Stimulated activated CD8-positive, alpha-beta memory T cell treated with anti-CD3 and anti-CD28 coated beads, Interleukin-12 subunit alpha, Interleukin-12 subunit beta, amount 100 ng/mL, for 1 hour (primary cell): ENCODE data around the gene HIVEP2.

Source experiments
- DNase-seq: peaks from one replicate; pipeline ENCODE4 v3.0.0-alpha.2; 2020; ENCODE audit warnings: low read depth

Gene HIVEP2

DNA sequence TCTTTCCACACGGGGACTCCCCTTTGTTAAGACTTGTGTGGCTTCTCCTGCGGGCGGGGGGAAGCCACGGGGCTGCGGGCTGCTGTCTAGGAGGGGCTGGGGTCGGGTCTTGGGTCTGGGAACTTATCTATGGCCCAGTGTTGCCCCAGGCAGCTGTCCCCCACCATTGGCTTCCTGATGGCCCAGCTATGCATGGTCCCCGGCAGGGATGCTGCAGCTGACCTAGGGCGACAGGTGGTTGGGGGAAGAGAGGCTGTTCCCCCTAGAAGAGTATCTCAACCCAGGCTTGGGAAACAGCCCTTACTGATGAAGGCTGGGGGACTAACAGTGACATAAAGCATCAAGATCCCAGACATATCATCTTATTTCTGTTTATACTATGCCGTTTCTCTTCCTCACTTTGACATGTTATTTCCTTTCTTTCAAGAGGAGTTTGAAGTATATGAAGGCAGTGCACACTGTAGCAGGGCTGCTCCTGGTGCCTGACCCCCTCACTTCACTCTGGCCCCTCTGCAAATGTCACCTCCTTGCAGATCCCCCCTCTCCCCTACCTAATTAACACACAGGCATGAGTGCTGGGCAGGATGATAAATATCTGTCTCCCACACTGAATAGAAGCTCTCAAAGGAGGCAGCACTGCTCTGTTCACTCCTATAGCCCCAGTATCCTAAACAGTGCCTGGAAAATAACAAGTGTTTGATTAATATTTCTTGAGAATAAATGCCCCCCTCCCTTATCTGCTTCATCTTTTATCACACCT is 87.0 kb downstream of the HIVEP2 start:
- no peak for DNase-seq

DNA sequence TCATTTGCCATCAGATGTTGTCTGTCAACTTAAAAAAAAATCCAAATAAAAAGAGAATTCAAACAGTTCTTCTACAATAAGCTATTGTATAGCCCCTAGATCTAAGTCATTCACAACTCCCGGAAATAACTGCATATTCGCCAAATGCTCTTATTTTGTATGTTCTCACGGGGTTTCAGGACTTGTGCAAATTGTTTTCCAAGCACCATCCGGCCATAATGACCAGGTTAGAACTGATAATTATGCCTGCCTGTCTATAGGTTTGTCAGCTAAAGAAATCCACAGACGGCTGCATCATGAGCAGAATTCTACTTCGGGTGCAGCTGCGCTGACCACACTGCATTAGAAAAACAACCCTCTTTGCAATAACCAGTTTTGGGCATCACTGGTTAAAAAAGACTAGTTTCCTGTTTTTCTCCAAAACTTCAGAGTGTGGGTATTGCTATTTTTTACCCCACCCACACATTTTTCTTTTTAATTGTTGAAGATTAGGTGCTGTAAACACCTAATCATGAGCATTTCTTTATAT is 87.7 kb downstream of the HIVEP2 start:
- DNase-seq: no peak

DNA sequence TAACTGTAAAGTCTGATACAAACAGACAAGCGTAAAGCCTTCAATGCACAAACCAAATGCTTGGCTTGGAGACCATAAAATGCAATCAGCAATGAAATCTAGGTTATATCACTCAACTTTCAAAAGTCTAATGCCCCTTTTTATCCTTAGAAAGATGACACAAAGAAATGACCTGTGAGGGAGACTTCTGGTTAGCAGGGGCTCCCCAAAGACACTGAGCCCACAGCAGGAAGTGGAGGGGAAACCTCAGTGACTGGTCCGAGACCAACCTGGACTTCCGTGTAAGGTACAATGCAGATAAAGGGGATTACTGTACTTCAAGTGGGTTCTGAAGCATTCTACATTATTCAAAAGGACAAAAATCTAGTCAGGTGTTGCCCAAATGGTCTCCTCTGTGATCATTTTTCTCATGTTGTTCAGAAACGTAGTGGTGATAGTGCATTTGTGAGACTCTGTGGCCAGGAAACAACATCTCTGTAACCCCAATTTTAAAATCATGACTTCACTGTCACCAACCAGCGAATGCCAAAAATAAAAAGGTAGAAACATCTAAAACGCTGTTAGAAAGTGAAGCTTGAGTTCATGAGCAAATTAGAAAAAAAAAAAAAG is 88.2 kb downstream of the HIVEP2 start:
- no peak for DNase-seq

DNA sequence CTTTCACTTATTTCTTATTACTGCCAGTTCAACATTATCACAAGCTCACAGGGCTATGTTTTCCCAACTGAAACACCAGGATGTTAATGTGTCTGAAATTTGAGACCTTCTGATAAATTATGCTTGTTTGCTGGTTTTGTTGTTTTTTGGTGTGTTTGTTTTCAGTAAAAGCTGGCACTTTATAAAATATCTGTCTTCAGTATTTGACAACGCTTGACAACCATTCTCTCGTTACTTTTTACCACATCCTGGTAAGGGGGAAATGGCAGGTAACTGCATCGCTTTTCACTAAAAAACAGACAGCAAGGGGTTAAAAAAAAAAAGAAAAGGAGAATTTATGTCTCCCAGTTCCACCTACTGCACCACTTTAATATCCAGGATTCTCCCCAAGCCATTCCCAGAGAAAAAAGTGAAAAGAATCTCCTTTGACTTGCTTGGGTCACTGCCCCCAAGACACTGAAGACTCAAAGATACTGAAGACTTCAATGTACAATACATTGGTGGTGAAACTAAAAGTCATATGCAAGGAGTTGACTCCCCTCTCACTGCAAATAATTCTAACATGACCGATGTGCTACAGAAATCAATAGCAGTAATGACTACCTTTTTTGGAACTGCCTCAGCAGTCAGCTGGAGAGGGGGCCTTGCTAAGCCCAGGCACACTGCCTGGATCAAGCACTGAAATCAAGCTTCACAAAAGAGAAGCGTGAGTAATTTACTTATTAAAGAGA is 88.9 kb downstream of the HIVEP2 start:
- DNase-seq: no peak

DNA sequence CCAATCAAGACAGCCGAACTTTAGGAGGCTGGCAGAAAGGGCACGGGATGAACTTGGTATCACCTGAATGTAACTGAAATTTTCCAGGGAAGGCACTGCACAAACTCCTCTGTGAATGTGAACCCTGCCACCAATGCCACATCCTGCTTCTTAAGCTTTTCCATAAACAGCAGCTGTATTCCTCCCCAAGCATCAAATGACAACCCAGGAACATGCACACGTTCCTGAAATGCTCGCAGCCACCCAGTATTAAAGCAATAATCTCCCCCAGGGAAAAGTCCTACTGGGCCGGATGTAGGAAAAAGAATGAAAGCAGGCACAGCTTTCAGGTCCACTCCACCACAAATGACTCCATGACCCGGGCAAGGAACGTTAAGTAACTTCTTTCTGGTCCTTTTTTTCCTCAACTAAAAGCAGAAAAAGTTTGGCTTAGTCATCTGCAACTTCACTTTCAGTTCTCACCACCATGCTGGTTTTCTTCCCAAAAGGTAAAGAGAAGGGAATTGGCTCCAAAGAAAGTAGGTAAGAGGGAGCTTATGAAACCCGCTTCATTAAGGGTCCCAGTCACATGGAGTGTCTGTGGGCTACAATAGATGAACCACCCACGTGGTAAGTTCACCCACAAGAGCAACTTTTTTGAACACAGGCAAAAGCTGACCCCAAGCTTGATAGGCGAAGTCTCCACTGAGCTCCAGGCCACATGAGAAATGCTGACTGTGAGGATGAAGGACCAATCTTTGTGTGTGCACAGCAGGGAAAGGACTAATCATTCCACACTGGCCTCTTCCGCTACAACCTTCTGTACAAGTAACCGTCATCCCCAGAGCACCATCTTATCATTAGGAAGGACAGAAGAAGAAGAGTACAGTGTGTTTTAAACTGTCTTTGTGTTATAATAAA is 90.1 kb downstream of the HIVEP2 start:
- DNase-seq: no peak

DNA sequence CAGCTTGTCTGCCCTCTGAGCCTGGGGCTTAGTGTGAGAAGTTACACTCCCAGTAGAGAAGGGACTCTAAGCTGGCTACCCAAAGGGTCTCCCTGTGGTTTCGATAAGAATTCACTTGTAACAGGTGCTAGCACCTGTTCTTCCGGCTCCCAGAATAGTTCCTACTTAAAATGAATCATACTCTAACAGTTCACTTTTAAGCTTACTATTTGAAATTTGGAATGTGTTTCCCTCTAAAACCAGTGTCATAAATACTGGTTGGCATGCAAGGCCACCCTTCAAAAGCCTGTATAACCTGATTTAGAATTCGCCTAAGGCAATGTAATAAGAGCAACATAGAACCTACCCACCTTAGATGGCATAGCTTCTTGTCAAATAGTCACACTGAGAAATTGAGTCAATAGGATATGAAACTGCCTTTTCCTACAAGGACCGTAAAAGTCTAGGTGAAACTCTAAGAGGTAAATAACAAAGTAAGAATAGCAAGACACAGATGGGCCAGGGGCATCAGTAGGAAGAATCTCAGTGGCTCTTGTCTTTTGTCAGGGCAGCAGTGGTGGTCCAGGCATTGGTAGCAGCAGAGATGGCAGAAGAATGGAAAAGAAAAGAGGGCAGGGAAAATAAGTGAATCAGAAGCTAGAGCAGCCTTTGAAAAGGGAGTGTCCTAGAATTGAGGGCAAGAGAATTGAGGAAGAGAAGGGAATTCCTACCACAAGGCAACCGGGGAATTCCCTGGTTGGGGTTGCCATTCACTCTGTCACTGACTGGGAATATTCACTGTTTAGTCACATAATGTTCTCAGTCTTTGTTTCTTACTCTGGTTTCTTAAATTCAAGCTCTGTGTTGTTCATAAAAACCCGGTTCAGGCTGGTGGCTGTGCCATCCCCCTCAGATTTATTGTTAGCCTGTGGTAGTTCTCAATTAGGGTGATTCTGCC is 91.5 kb downstream of the HIVEP2 start:
- no peak for DNase-seq

DNA sequence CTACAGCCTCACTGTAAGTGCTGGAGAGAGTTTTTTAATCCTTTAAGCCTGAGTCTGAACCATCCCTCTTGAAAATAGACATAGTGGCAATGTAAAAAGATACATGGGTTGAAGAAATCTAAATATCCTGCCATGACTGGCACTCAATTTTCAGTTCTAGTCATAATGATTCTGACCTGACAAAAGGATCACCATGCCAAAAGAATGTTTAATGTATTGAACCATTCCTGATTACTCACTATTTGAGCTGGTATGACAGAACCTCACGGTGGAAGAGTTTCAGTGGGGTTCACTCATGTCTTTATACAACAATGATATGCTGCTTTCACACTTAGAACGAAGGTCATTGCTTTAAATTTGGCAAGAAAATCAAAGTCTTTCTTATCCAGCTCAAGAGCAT is 93.4 kb downstream of the HIVEP2 start:
- DNase-seq: no peak

DNA sequence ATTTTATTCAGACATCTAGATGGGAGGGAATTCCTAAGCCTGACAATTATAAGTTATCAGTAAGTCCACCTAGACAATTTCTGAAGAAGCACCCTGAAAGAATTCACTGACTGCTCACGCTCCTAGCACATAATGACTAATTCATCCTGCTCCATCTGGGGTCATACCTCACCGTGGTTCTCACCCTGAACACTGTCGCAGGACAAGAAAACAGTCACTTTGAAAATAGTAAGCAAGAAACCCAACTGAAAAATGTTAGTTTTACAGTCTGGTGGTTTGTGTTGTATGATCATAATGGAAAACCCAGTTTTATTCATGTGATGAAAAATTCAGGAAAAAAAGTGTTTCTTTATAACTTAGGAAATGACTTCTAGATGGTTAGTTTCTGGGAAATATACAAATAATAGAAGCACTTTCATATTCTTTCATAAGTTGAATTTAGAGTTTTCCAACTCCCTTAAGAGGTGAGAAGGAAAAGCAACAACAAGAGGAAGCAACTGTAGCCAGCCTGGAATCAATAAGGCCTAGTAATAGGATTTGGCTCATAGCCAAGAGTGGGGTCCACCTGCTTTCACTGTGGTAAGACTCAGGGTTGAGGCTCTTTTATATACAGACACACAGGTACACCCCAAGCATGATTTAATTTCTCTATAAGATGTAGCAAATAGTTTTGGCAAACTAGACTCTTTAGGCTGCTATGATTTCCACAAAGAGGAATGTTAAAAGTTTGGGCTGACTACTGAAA is 94.1 kb downstream of the HIVEP2 start:
- no peak for DNase-seq

DNA sequence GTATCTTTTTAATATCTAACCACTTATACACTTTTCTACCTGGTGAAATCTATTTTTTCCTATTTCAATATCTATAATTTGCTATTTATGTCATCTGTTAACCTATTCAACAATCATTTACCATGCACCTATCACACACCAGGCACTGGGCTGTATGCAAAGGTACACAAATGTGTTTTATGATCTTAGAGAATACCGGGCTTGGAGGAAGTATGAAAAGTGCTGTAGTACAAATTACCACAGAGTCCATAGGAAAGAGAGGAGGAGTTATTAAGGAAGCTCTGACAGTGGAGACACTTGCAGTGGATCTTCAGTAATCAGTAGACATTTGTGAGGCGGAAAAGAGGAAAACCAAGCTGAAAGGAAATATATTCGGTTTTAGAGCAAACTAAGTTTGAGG is 96.0 kb downstream of the HIVEP2 start:
- DNase-seq: no peak

DNA sequence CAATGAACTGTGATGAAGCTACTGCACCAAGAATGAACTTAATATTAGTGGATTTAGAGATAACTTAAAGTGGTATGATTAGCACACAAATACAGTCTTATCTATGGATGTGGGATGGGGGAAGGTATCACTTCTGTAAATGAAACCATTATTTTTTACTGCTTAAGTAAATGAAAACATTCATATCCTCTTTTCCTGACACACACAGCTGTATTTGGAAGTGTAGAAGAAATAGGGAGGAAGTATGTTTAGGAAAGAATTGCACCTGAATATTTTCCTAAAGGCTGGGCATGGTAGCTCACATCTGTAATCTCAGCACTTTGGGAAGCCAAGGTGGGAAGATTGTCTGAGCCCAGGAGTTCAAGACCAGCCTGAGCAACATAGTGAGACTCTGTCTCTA is 96.8 kb downstream of the HIVEP2 start:
- no peak for DNase-seq

DNA sequence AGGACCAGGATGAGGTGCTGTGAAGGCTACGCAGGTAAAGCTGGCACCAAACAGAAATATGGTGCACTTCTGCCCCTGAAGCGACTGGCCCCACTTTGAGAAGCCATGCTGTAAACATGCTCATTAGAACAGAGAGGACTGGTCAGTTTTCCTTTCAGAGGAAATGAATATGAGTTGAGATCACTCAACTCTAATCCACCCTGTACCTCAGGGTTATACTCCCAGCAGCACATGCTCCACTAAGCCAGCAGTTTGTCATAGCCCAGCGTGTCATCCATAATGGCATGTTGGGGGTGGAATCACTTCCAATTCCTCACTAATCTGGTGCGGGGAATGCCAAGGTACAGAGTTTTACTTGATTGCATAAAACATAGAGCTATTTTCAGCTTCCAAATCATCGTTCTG is 98.1 kb downstream of the HIVEP2 start:
- DNase-seq: no peak

DNA sequence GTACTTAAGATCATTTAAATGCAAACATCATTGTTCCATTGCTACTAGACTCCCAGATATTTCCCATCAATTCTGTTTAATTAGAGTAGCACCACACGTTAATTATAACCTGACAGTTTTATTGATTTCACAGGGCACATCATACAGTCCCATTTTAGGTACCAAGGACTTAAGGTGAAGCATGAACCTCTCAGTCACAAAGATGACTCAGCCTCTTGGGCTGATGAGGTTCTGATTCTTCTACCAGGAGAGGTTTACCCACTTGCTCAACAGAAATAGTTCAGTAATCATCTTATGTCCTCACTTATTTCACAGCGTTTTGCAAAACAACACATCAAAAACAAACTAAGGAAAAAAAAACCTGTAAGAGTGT is 98.5 kb downstream of the HIVEP2 start:
- DNase-seq: no peak

DNA sequence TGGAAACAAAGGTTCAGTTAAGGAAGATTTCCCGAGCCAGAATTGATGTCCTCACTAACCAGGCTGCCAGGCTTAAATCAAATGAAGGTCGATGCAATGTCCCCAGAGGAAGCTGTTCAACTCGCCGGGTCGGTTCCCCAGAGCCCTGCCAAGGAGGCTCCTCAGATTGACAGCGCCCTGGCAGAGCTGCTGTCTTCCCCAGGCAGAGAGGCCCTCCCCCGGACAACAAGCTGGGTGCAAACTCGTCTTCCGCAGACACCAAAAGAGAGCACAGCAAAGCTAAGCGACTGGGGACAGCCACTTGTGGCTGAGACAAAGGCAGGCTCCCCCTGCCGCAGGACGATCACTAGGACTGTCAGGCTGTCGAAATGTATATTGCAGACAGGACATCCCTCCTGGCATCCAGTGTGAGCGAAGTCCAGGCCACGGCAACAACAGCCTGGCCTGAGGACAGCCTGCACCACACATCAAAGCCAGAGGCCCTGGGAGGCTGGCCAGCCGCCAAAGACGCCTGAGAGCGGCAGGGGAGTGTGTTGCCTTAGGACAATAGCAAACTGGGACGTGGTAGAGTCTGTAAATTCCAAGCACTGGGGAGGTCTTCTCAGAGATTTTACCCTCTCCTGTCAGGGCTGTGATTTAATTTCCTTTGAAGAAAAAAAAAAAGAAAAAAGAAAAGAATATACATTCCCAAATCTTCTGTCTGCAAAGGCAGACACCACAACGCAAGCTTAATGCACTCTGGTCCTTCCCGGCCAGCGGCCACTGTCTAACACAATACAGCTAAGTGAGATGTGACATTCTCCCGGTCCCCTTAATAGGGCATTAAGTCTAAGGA is 99.1 kb downstream of the HIVEP2 start:
- DNase-seq: no peak

DNA sequence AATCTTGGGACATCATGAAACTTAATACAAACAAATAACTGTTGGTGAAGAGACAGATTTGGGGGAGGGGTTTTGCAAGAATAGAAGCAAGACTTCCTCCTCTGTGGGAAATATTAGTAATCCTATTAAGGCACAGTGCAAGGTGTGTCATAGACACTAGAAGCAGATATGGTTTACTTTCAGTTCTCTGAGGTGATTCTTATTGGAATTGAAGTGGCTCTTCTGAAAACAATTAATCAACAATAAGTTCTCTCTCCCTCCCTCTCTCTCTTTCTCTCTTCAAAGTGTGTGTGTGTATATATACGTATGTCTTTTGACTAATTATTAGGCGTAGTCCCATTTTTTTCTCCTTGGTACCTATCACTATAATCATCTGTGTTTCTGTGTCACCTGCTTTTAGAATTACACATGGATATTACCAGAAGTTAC is 99.8 kb downstream of the HIVEP2 start:
- no peak for DNase-seq

DNA sequence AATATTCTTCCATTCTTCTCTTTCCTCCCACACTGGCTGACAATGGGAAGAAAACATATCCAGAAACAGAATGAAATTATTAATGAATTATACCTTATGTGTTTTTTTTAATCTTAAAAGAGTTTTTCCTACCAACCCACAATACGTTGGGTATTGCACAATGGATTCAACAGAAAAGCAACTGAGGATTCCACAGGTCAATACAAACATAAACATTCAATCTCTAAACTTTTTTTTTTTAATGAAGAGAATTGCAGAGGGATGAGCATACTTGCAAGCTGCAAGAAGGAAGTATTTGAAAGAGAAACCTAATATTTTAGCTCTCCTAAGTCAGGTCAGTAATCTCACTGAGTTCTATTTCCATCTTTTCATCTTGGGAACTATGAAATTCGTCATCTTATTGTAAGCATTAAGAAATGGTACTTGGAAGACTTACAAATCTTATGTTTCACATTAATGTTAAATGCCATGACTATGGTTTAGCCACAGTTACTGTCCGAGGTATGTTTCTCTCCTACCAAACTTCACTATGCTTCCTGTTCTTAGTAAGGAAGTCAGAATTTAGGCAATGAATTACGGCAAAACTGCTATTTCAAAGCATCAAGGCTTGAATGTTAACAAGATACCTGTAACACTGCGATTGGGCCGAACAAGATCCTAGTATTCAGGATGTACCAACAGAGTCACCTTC is 100.8 kb downstream of the HIVEP2 start:
- no peak for DNase-seq

DNA sequence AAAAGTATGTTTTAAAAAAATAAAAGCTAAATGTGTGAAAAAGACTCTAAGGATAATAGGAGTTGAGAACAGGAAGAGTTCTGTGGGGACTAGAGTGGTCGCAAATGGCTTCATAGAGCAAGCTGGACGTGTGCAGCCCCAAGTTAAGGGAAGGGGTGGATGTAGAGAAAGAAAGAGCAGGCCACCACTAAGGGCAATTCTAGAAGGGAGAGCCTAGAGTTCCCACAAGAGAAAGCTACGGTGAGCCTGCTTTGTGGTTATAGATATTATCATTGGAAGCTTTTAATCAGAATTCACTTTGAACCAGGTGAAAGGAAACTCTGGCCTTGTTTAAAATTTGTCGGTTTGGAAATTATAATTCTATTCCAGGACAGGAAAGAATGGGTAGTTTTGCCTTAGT is 101.6 kb downstream of the HIVEP2 start:
- no peak for DNase-seq

DNA sequence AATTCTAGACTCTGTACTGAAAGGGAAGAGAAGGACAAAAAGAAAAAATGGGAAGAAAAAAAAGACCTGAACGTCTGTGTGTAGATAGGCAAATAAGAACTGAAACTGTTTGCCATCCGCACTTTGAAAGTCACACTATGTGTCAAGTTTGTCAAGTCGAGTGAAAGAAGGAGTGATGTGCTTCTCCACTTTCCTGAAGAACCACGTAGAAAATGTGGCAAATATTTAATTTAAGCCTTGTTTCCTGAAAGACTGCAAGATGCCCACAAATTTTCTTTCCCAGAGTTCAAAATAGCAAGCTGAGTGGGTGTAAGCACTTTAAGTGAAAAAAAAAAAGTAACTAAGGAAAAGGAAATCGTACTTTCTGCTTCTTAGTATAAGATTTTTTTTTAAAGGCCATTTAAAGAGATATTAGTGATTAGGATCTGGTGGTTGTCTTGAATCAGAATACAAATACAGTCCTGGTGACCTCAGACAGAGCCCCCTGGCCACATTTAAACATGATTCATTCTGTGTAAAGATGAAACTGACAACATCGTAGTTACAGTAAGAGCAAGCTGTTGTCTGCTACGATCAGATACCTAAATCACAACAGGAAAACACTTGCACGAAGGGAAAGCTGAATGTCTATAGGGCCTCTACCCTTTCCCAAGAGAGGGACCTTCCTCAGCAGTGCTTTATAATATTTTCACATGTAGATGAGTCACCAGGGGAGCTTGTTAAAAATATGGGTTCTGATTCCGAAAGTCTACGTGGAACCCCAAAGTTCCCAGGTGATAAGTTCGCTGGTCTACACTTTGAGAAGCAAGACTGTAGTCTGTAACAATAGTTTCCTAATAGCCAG is 102.3 kb downstream of the HIVEP2 start:
- no peak for DNase-seq

DNA sequence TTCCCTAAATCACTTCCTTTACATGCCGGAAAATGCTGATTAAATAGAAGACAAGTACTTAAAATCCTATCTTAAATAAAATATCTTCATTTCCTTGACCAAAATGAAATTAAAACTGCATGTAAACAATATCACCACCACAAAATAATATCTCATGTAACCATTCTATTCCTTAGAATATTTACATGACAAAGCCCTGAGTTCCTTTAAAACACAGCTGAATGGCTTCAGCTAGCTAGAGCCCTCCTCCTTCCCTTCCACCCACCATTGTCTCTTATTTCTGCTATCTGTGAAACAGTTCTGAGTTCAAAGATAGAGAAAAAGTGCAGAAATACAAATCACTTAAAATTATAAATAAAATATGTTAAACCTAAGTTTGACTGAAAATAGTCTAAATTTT is 103.1 kb downstream of the HIVEP2 start:
- no peak for DNase-seq
